H1 (cell line): ENCODE data around the gene SMURF2. TPM values are rescaled to one million over a fixed set of nuclear protein-coding genes. Genes with fewer than 3 reads are reported as not detected.

Experiments
- CHD2 ChIP-seq: IDR thresholded peaks from 2 replicates; pipeline ENCODE4 v1.6.1; 2012; ENCODE audit warnings: low read length, improper control_type of control experiment
- NRF1 ChIP-seq: IDR thresholded peaks from 2 replicates; pipeline ENCODE4 v1.6.1; 2011; ENCODE audit warnings: mild to moderate bottlenecking, low read depth, low read length, improper control_type of control experiment
- RAD21 ChIP-seq, 2 experiments: IDR thresholded peaks in 1 of 2; conservative IDR thresholded peaks in 1 of 2; 2 replicates each; pipeline ENCODE4 v1.6.1; 2011; ENCODE audit warnings: low read depth in 2 of 2, low read length in 2 of 2, improper control_type of control experiment in 1 of 2, inconsistent platforms in 1 of 2, mild to moderate bottlenecking in 1 of 2, moderate library complexity in 1 of 2
- SP4 ChIP-seq: IDR thresholded peaks from 2 replicates; pipeline ENCODE4 v1.6.1; 2012; ENCODE audit warnings: low read length, inconsistent platforms
- SRF ChIP-seq: IDR thresholded peaks from 2 replicates; pipeline ENCODE4 v1.6.1; 2011; ENCODE audit warnings: mild to moderate bottlenecking, low read depth, low read length, moderate library complexity
- polyA plus RNA-seq, 7 experiments: library from polyadenylated mRNA; depleted of rRNA in 3 of 7; stranded (reverse) in 5 of 7; unstranded in 2 of 7; fragments of >200 nt in 5 of 7; fragments of 200-250 nt in 2 of 7; gene quantifications; 1 replicate in 5 of 7; 2 replicates in 1 of 7; 4 replicates in 1 of 7; pipeline versions ENCODE4 v1.2.1 to v1.2.3, GENCODE V29; 2011 to 2013; ENCODE audit warnings: missing spikeins in 2 of 7, mixed read lengths in 2 of 7
- total RNA-seq: library from RNA; stranded (reverse); fragmentation: NEBNext Ultra II Directional; extraction: Animal tissue kit (Norgen Biotek cat#: 25700); gene quantifications from 2 replicates; pipeline ENCODE4 v1.2.1, GENCODE V29; 2021
- TF ChIP-seq, protein P1 (sequence below): IDR thresholded peaks from 2 replicates; pipeline ENCODE4 v1.6.1; 2012; ENCODE audit warnings: low read length, inconsistent platforms

SMURF2 gene
- total and polyA plus RNA-seq, 2 of the 8 experiments (the other 6 are each of a cell fraction or from before 2014, with no cell fraction given): 7.2 to 29.2 TPM

DNA sequence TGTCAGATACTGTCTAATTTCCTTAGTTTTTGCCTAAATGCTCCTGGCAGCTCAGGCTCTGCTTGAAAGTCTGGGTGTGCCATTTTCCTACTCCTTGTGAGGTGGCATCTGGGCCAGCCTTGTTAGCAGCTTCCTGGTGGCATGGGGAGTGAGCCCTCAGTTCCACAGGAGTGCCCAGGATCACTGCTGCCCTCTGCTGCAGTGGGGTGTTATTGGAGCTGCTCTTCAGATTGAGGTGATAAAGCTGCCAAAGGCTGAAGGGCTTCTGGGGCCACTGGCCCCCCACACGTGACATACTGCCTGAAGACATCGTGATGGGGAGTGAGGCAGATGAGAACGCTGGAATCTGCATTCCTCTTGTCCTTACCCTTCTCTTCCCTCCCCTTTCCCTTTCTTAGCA lies 127.9 kb downstream of the SMURF2 start (continued):
- TF ChIP-seq RAD21 (IDR thresholded peaks at IDR 0.05 in 1 of 2, conservative IDR thresholded peaks at IDR 0.05 in 1 of 2; ENCODE audit: low read depth in 2 of 2, low read length in 2 of 2) (0 out of 4 replicates have a peak, but pooled peaks of 1 of the 2 experiments have one; percentile 1), NRF1 (no peak), CHD2 (no peak), SP4 (no peak), SRF (no peak)
- TF ChIP-seq, protein P1, sequence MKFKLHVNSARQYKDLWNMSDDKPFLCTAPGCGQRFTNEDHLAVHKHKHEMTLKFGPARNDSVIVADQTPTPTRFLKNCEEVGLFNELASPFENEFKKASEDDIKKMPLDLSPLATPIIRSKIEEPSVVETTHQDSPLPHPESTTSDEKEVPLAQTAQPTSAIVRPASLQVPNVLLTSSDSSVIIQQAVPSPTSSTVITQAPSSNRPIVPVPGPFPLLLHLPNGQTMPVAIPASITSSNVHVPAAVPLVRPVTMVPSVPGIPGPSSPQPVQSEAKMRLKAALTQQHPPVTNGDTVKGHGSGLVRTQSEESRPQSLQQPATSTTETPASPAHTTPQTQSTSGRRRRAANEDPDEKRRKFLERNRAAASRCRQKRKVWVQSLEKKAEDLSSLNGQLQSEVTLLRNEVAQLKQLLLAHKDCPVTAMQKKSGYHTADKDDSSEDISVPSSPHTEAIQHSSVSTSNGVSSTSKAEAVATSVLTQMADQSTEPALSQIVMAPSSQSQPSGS: no peak
